ENCODE measurements around the gene NUP50. TPM values are rescaled to one million over a fixed set of nuclear protein-coding genes. Genes with fewer than 3 reads are reported as not detected.

Gene NUP50
- total and polyA plus RNA-seq, 4 donors, result 15.2 to 80.1 (median 46.9) TPM

GRCh38 chr22:45144916-45145315 is 18.8 kb upstream of the NUP50 start:
- no peaks in the 10 kb centered on the region for H3K27me3 ChIP-seq (ENCODE audit: control insufficient read depth in 3 of 3, insufficient read depth in 3 of 3, low read length in 2 of 3)
- TF ChIP-seq, protein P1, sequence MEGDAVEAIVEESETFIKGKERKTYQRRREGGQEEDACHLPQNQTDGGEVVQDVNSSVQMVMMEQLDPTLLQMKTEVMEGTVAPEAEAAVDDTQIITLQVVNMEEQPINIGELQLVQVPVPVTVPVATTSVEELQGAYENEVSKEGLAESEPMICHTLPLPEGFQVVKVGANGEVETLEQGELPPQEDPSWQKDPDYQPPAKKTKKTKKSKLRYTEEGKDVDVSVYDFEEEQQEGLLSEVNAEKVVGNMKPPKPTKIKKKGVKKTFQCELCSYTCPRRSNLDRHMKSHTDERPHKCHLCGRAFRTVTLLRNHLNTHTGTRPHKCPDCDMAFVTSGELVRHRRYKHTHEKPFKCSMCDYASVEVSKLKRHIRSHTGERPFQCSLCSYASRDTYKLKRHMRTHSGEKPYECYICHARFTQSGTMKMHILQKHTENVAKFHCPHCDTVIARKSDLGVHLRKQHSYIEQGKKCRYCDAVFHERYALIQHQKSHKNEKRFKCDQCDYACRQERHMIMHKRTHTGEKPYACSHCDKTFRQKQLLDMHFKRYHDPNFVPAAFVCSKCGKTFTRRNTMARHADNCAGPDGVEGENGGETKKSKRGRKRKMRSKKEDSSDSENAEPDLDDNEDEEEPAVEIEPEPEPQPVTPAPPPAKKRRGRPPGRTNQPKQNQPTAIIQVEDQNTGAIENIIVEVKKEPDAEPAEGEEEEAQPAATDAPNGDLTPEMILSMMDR (IDR thresholded peaks at IDR 0.05; ENCODE audit: control extremely low read depth, extremely low read depth), result no peak
- 58 to 80% methylated on average over 1 of the region's 1 CpG for WGBS, 2 donors

GRCh38 chr22:45149671-45150070 is 14.1 kb upstream of the NUP50 start:
- ATAC-seq (ENCODE audit: insufficient read depth, low FRiP score) (no peak), DNase-seq (no peak)
- Histone ChIP-seq H3K9me3 (ENCODE audit: control insufficient read depth in 4 of 4, insufficient read depth in 3 of 4, low read length in 3 of 4) (no peaks in the 10 kb centered on the region), H3K36me3 (ENCODE audit: control insufficient read depth in 4 of 4, insufficient read depth in 4 of 4, low read length in 4 of 4) (peaks cover 0 to 2% (median under 1%) of the 10 kb centered on the region in 4 donors), H3K27ac (ENCODE audit: low read depth in 1 of 2, low read length in 1 of 2) (no peak overlapping the region), H3K9ac (ENCODE audit: insufficient read depth in 1 of 2, low read length in 2 of 2) (no peak overlapping the region), H3K27me3 (ENCODE audit: control insufficient read depth in 3 of 3, insufficient read depth in 3 of 3, low read length in 2 of 3) (no peaks in the 10 kb centered on the region), H3K4me3 (no peak overlapping the region), H3K4me1 (ENCODE audit: control insufficient read depth in 5 of 5, insufficient read depth in 5 of 5, low read length in 5 of 5) (peaks cover 0 to 3% (median 0%) of the 10 kb centered on the region in 5 donors)
- 88 to 89% methylated on average over 2 of the region's 2 CpGs for WGBS, 2 donors
- TF ChIP-seq, protein P1 (IDR thresholded peaks at IDR 0.05; ENCODE audit: control extremely low read depth, extremely low read depth), result no peak

More at GRCh38 chr22:45144916-45145315, 18.8 kb upstream of the NUP50 start:
- no peak overlapping the region for H3K4me3 ChIP-seq
- H3K9me3 ChIP-seq (ENCODE audit: control insufficient read depth in 4 of 4, insufficient read depth in 3 of 4, low read length in 3 of 4), result peaks cover 0 to 3% (median 0%) of the 10 kb centered on the region in 4 donors
- no peaks in the 10 kb centered on the region for H3K4me1 ChIP-seq (ENCODE audit: control insufficient read depth in 5 of 5, insufficient read depth in 5 of 5, low read length in 5 of 5)
- H3K27ac ChIP-seq (ENCODE audit: low read depth in 1 of 2, low read length in 1 of 2), result no peak overlapping the region
- no peak overlapping the region for H3K9ac ChIP-seq (ENCODE audit: insufficient read depth in 1 of 2, low read length in 2 of 2)
- ATAC-seq (ENCODE audit: insufficient read depth, low FRiP score), result no peak
- no peak for DNase-seq
- H3K36me3 ChIP-seq (ENCODE audit: control insufficient read depth in 4 of 4, insufficient read depth in 4 of 4, low read length in 4 of 4), result peaks cover 0 to 2% (median 0%) of the 10 kb centered on the region in 4 donors

DNA sequence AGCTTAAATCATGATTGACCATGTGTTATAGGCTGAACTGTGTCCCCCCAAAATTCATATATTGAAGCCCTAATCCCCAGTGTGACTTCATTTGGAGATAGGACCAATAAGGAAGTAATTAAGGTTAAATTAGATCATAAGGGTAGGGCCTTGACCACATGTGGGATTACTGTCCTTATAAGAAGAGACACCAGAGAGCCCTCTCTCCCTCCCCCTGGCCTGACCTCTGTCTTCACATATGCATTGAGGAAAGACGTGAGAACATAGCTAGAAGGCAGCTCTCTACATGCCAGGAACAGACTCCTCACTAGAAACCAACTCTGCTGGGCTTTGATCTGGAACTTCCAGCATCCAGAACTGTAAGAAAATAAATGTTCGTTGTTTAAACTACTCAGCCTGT is 13.6 kb upstream of the NUP50 start:
- 48 to 69% methylated on average over 2 of the region's 2 CpGs for WGBS, 2 donors

More for the DNA sequence above, 13.6 kb upstream of the NUP50 start:
- H3K27ac ChIP-seq (ENCODE audit: low read depth in 1 of 2, low read length in 1 of 2), result no peak overlapping the region
- H3K9me3 ChIP-seq (ENCODE audit: control insufficient read depth in 4 of 4, insufficient read depth in 3 of 4, low read length in 3 of 4), result no peaks in the 10 kb centered on the region
- TF ChIP-seq, protein P1 (IDR thresholded peaks at IDR 0.05; ENCODE audit: control extremely low read depth, extremely low read depth), result no peak
- H3K36me3 ChIP-seq (ENCODE audit: control insufficient read depth in 4 of 4, insufficient read depth in 4 of 4, low read length in 4 of 4), result peaks cover 0 to 2% (median under 1%) of the 10 kb centered on the region in 4 donors
- peaks cover 0 to 3% (median 0%) of the 10 kb centered on the region in 5 donors for H3K4me1 ChIP-seq (ENCODE audit: control insufficient read depth in 5 of 5, insufficient read depth in 5 of 5, low read length in 5 of 5)
- H3K4me3 ChIP-seq, result no peak overlapping the region
- no peaks in the 10 kb centered on the region for H3K27me3 ChIP-seq (ENCODE audit: control insufficient read depth in 3 of 3, insufficient read depth in 3 of 3, low read length in 2 of 3)
- no peak overlapping the region for H3K9ac ChIP-seq (ENCODE audit: insufficient read depth in 1 of 2, low read length in 2 of 2)
- DNase-seq (no peak), ATAC-seq (ENCODE audit: insufficient read depth, low FRiP score) (no peak)
